ENCODE results near the gene TRHDE.

GRCh38 chr12:72275526-72275925 is 3.4 kb downstream of the TRHDE start:
- TF ChIP-seq, protein P1, sequence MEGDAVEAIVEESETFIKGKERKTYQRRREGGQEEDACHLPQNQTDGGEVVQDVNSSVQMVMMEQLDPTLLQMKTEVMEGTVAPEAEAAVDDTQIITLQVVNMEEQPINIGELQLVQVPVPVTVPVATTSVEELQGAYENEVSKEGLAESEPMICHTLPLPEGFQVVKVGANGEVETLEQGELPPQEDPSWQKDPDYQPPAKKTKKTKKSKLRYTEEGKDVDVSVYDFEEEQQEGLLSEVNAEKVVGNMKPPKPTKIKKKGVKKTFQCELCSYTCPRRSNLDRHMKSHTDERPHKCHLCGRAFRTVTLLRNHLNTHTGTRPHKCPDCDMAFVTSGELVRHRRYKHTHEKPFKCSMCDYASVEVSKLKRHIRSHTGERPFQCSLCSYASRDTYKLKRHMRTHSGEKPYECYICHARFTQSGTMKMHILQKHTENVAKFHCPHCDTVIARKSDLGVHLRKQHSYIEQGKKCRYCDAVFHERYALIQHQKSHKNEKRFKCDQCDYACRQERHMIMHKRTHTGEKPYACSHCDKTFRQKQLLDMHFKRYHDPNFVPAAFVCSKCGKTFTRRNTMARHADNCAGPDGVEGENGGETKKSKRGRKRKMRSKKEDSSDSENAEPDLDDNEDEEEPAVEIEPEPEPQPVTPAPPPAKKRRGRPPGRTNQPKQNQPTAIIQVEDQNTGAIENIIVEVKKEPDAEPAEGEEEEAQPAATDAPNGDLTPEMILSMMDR (conservative IDR thresholded peaks at IDR 0.05): no peak
- TF ChIP-seq EZH2 (IDR thresholded peaks at IDR 0.05; ENCODE audit: low read depth): no peak

All from PC-9 (cell line).